ENCODE data around the gene SV2C. TPM values are rescaled to one million over a fixed set of nuclear protein-coding genes. Genes with fewer than 3 reads are reported as not detected.
"Not testable (repeated sequence)": the region's sequence is repeated elsewhere in the genome, so short reads cannot be mapped to it uniquely, and the experiment has no call there.

SV2C gene
- total RNA-seq, 1 donor from 2014 or later: 0.32 TPM

DNA sequence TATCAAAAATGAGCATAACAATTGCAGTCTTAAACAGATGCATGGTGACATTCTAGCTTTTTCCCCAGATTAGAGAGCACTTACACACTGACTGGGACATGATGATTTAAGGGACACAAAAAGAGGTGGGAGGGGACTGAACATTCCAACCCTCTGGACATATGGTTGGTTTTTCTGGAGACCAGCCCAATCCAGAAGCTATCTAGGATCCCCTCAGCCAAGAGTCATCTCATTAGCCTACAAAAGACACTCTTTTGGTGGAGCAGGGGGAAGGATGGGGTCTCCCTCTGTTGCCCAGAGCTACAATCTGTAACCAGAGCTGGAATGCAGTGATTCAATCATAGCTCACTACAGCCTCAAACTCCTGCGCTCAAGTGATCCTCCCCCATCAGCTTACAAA lies 222.6 kb downstream of the SV2C start:
- Histone ChIP-seq H3K4me3 (no peak overlapping the region), H3K27me3 (no peaks in the 10 kb centered on the region), H3K4me1 (peaks cover 4% of the 10 kb centered on the region), H3K9me3 (no peaks in the 10 kb centered on the region), H3K36me3 (no peaks in the 10 kb centered on the region), H3K27ac (no peak overlapping the region)
- ATAC-seq: no peak
- no peak for DNase-seq
- intact Hi-C loops (cut with DNase I): no loop called here
- TF ChIP-seq, protein P1, sequence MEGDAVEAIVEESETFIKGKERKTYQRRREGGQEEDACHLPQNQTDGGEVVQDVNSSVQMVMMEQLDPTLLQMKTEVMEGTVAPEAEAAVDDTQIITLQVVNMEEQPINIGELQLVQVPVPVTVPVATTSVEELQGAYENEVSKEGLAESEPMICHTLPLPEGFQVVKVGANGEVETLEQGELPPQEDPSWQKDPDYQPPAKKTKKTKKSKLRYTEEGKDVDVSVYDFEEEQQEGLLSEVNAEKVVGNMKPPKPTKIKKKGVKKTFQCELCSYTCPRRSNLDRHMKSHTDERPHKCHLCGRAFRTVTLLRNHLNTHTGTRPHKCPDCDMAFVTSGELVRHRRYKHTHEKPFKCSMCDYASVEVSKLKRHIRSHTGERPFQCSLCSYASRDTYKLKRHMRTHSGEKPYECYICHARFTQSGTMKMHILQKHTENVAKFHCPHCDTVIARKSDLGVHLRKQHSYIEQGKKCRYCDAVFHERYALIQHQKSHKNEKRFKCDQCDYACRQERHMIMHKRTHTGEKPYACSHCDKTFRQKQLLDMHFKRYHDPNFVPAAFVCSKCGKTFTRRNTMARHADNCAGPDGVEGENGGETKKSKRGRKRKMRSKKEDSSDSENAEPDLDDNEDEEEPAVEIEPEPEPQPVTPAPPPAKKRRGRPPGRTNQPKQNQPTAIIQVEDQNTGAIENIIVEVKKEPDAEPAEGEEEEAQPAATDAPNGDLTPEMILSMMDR (IDR thresholded peaks at IDR 0.05): no peak

DNA sequence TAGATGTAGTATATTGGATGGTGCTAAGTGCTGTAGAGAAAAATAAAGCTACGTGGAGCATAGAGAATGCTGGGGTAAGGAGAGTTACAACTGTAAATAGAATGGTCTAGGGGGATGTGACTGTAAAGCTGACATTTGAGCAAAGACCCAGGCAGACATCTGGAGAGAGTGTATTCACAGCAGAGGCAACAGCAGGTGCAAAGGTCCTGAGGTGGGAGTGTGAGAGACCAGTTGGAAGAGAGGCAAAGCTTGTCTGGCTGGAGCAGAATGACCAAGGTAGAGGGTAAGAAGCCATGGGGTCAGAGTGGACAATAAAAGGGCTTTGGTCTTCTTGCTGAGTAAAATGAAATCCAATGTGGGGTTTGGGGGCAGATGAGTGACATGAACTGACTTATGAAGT lies 227.0 kb downstream of the SV2C start:
- intact Hi-C loops (cut with DNase I): no loop called here
- no peak for ATAC-seq
- Histone ChIP-seq H3K4me1 (no peaks in the 10 kb centered on the region), H3K36me3 (no peaks in the 10 kb centered on the region), H3K4me3 (no peak overlapping the region), H3K27ac (no peak overlapping the region), H3K27me3 (no peaks in the 10 kb centered on the region), H3K9me3 (no peaks in the 10 kb centered on the region)
- TF ChIP-seq, protein P1 (IDR thresholded peaks at IDR 0.05): no peak
- no peak for DNase-seq

DNA sequence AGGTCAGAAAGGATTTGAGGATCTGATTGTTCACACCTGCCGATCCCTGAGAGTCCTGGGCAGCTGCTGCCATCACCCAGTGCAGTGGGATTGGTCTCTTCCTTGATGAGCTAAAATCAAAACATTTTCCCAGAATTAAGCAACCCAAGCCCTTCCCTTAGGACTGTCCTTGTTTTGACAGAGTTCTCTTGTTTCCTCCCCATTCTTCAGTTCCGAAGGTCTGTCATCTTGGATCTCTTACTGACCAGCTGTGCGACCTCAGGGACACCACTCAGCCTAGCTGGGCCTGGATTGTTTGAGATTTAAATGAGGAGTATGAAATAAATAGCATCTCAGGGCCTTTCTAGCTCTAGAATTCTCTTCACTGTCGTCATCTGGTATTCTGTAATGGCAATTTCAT lies 229.6 kb downstream of the SV2C start:
- peak; percentile 27 for ATAC-seq

DNA sequence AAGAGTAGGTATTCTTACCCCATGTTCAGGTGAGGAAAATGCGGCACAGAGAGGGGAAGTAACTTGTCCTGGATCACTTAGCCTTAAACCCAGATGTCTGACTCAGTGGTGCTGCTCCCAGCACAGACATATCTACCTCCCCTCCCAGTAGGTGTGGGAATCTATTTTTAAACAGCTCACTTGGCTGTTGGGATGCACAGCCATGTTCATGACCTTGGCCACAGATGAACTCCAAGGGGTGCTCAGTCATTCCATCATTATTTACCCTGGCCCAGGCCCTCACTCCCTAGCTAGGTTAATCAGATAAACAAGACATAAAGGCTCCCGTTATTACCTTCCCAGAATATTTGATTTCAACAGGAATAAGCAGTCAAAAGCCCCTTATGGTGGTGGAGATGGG lies 231.5 kb downstream of the SV2C start:
- H3K27me3 ChIP-seq: no peaks in the 10 kb centered on the region
- intact Hi-C loops (cut with DNase I): no loop called here
- TF ChIP-seq, protein P1 (IDR thresholded peaks at IDR 0.05): no peak
- no peak overlapping the region for H3K4me3 ChIP-seq
- ATAC-seq (no peak), DNase-seq (no peak)
- no peaks in the 10 kb centered on the region for H3K9me3 ChIP-seq
- H3K4me1 ChIP-seq: no peaks in the 10 kb centered on the region
- H3K27ac ChIP-seq: no peak overlapping the region
- no peaks in the 10 kb centered on the region for H3K36me3 ChIP-seq

More for the DNA sequence above, 229.6 kb downstream of the SV2C start:
- DNase-seq: no peak
- no peak overlapping the region for H3K4me3 ChIP-seq
- intact Hi-C loops (cut with DNase I): no loop called here
- H3K36me3 ChIP-seq: no peaks in the 10 kb centered on the region
- H3K9me3 ChIP-seq: no peaks in the 10 kb centered on the region
- no peaks in the 10 kb centered on the region for H3K4me1 ChIP-seq
- TF ChIP-seq, protein P1 (IDR thresholded peaks at IDR 0.05): no peak
- H3K27ac ChIP-seq: no peak overlapping the region
- no peaks in the 10 kb centered on the region for H3K27me3 ChIP-seq

DNA sequence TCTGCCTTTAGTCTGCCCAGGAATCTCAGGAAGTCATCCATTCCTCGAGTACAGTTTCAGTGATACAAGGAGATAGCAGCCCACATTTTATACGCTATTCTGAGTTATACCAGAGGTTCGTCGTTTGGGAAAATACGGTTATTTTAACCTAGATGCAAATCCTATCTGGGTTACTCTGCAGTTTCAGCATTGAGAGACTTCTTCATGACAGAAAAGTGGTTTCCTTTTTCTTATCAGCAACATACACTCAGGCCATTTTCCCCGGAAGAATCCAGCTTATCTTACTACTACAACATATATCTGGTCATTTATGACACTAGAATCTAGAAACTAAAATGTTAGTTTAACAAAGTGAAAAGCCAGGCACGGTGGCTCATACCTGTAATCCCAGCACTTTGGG lies 236.5 kb downstream of the SV2C start:
- H3K27me3 ChIP-seq: no peaks in the 10 kb centered on the region
- H3K4me1 ChIP-seq: no peaks in the 10 kb centered on the region
- DNase-seq (no peak), ATAC-seq (no peak)
- no peak overlapping the region for H3K27ac ChIP-seq
- intact Hi-C loops (cut with DNase I): no loop called here
- no peaks in the 10 kb centered on the region for H3K36me3 ChIP-seq
- no peak overlapping the region for H3K4me3 ChIP-seq
- no peaks in the 10 kb centered on the region for H3K9me3 ChIP-seq
- TF ChIP-seq, protein P1 (IDR thresholded peaks at IDR 0.05): no peak

DNA sequence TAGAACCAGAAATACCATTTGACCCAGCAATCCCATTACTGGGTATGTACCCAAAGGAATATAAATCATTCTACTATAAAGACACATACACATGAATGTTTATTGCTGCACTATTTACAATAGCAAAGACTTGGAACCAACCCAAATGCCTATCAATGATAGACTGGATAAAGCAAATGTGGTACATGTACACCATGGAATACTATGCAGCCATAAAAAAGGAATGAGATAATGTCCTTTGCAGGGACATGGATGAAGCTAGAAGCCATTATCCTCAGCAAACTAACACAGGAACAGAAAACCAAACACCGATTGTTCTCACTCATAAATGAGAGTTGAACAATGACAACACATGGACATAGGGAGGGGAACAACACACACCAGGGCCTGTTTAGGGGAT lies 240.3 kb downstream of the SV2C start:
- DNase-seq; H3K4me3 ChIP-seq; H3K9me3 ChIP-seq; intact Hi-C loops (cut with DNase I); H3K27me3 ChIP-seq; ATAC-seq; H3K27ac ChIP-seq; H3K36me3 ChIP-seq: not testable (repeated sequence)
- H3K4me1 ChIP-seq: peaks cover 12% of the 10 kb centered on the region
